IMR-90 (cell line): ENCODE data around the gene LRRFIP1. TPM values are rescaled to one million over a fixed set of nuclear protein-coding genes. Genes with fewer than 3 reads are reported as not detected.

Source experiments
- ATAC-seq: fragments of 200-7000 bp; cut with Tn5 transposase; 2 replicates; pipeline ENCODE4 v1.9.1; 2020; ENCODE audit warnings: low read depth, mild to moderate bottlenecking, moderate library complexity
- BruUV-seq: library from RNA; stranded (reverse); fragments of 400-500 nt; replicated peaks from 2 replicates; lab custom pipeline; 2021; lab: Mats Ljungman, UMichigan
- CTCF ChIA-PET: fragments of 300-600 bp; formaldehyde crosslinking; extraction: SDS; loops from one replicate; lab custom pipeline; 2021; ENCODE audit warnings: antibody characterized with exemption; lab: Yijun Ruan, JAX
- POLR2A ChIA-PET: fragments of 300-600 bp; sonication (Branson Sonifier 250); formaldehyde crosslinking; loops from one replicate; lab custom pipeline; 2022; ENCODE audit warnings: antibody characterized with exemption; ENCODE audit not compliant: unreplicated experiment; lab: Charles Lee
- DNase-seq: peaks from one replicate; pipeline ENCODE4 v3.0.0; 2013
- H2AFZ ChIP-seq: replicated peaks from 2 replicates; pipeline ENCODE3; 2013; ENCODE audit warnings: low read length, mild to moderate bottlenecking; ENCODE audit not compliant: poor library complexity
- H2AK5ac ChIP-seq: 2 replicates; pipeline ENCODE4 v1.6.1; 2013; ENCODE audit warnings: low read depth, low read length, inconsistent platforms
- H2AK9ac ChIP-seq: replicated peaks from 2 replicates; pipeline ENCODE3; 2013; ENCODE audit warnings: mild to moderate bottlenecking, low read depth, low read length, moderate library complexity; ENCODE audit not compliant: poor library complexity
- H2BK120ac ChIP-seq: 2 replicates; pipeline ENCODE4 v1.6.1; 2013; ENCODE audit warnings: low read depth, low read length, inconsistent platforms
- H2BK15ac ChIP-seq: 3 replicates; pipeline ENCODE4 v1.6.1; 2013; ENCODE audit warnings: low read depth, low read length, inconsistent platforms
- H2BK20ac ChIP-seq: 2 replicates; pipeline ENCODE4 v1.6.1; 2013; ENCODE audit warnings: low read depth, mild to moderate bottlenecking, inconsistent platforms, low read length, moderate library complexity
- H2BK5ac ChIP-seq: 2 replicates; pipeline ENCODE4 v1.6.1; 2013; ENCODE audit warnings: mild to moderate bottlenecking, low read depth, low read length, inconsistent platforms; ENCODE audit not compliant: poor library complexity, severe bottlenecking
- H3K14ac ChIP-seq: replicated peaks from 2 replicates; pipeline ENCODE4 v1.6.1; 2013; ENCODE audit warnings: low read depth, low read length, inconsistent platforms
- H3K18ac ChIP-seq: 2 replicates; pipeline ENCODE4 v1.6.1; 2013; ENCODE audit warnings: low read depth, low read length, control low read depth
- H3K23ac ChIP-seq: 2 replicates; pipeline ENCODE4 v1.6.1; 2013; ENCODE audit warnings: low read depth, low read length, inconsistent platforms
- H3K27ac ChIP-seq: 2 replicates; pipeline ENCODE4 v1.5.1; 2013; ENCODE audit warnings: mild to moderate bottlenecking, control low read depth, low read length; ENCODE audit not compliant: insufficient read depth
- H3K27me3 ChIP-seq: 2 replicates; pipeline ENCODE4 v1.6.1; 2013; ENCODE audit warnings: low read length; ENCODE audit not compliant: control insufficient read depth, insufficient read depth
- H3K36me3 ChIP-seq: 2 replicates; pipeline ENCODE4 v1.6.1; 2013; ENCODE audit warnings: low read length, mixed read lengths; ENCODE audit not compliant: control insufficient read depth, insufficient read depth
- H3K4ac ChIP-seq: 2 replicates; pipeline ENCODE4 v1.6.1; 2013; ENCODE audit warnings: low read depth, low read length, inconsistent platforms
- H3K4me1 ChIP-seq: 2 replicates; pipeline ENCODE4 v1.6.1; 2013; ENCODE audit warnings: low read length, mixed read lengths; ENCODE audit not compliant: control insufficient read depth, insufficient read depth
- H3K4me2 ChIP-seq: 2 replicates; pipeline ENCODE4 v1.6.1; 2013; ENCODE audit warnings: low read depth, mild to moderate bottlenecking, control low read depth, low read length, moderate library complexity
- H3K4me3 ChIP-seq: 2 replicates; pipeline ENCODE4 v1.5.1; 2013; ENCODE audit warnings: low read depth, mild to moderate bottlenecking, control low read depth, low read length, moderate library complexity; ENCODE audit not compliant: insufficient read depth
- H3K56ac ChIP-seq: 2 replicates; pipeline ENCODE4 v1.6.1; 2013; ENCODE audit warnings: low read length, inconsistent platforms; ENCODE audit not compliant: insufficient read depth; ENCODE audit errors: extremely low read depth
- H3K79me1 ChIP-seq, 2 experiments: 2 replicates each; pipeline ENCODE4 v1.6.1; 2013; ENCODE audit warnings: low read length in 2 of 2, inconsistent platforms in 1 of 2, low read depth in 1 of 2
- H3K9ac ChIP-seq: 2 replicates; pipeline ENCODE4 v1.6.1; 2013; ENCODE audit warnings: low read depth, low read length, control low read depth
- H3K9me1 ChIP-seq: 2 replicates; pipeline ENCODE4 v1.6.1; 2013; ENCODE audit warnings: low read length, inconsistent platforms; ENCODE audit not compliant: insufficient read depth
- H3K9me3 ChIP-seq: 2 replicates; pipeline ENCODE4 v1.6.1; 2013; ENCODE audit warnings: low read length; ENCODE audit not compliant: control insufficient read depth, insufficient read depth
- H4K20me1 ChIP-seq: 2 replicates; pipeline ENCODE4 v1.6.1; 2013; ENCODE audit warnings: low read length, inconsistent platforms; ENCODE audit not compliant: insufficient read depth
- H4K5ac ChIP-seq: 2 replicates; pipeline ENCODE4 v1.6.1; 2013; ENCODE audit warnings: mild to moderate bottlenecking, low read depth, low read length, control low read depth
- H4K8ac ChIP-seq, 2 experiments: 2 replicates each; pipeline ENCODE4 v1.6.1; 2013; ENCODE audit warnings: low read depth in 2 of 2, low read length in 2 of 2, control low read depth in 1 of 2, inconsistent platforms in 1 of 2
- H4K91ac ChIP-seq: 2 replicates; pipeline ENCODE4 v1.6.1; 2013; ENCODE audit warnings: low read depth, low read length, inconsistent platforms; ENCODE audit not compliant: insufficient read depth
- BHLHE40 ChIP-seq: fragments of 150-350 bp; IDR thresholded peaks from 2 replicates; pipeline ENCODE4 v1.6.1; 2016; ENCODE audit warnings: mild to moderate bottlenecking, low read depth, low read length
- CHD1 ChIP-seq: IDR thresholded peaks from 2 replicates; pipeline ENCODE4 v1.6.1; 2012; ENCODE audit warnings: low read depth, low read length, improper control_type of control experiment
- MAFK ChIP-seq: IDR thresholded peaks from 2 replicates; pipeline ENCODE4 v1.6.1; 2012; ENCODE audit warnings: low read depth, low read length, improper control_type of control experiment
- NFE2L2 ChIP-seq: fragments of 150-350 bp; IDR thresholded peaks from 2 replicates; pipeline ENCODE4 v1.6.1; 2016; ENCODE audit warnings: low read depth, mild to moderate bottlenecking, low read length
- RFX5 ChIP-seq: IDR thresholded peaks from 2 replicates; pipeline ENCODE4 v1.8.0; 2012; ENCODE audit warnings: low read depth, mild to moderate bottlenecking, low read length, moderate library complexity
- SMC3 ChIP-seq: fragments of 150-350 bp; IDR thresholded peaks from 2 replicates; pipeline ENCODE4 v1.6.1; 2016; ENCODE audit warnings: low read depth, mild to moderate bottlenecking, antibody characterized with exemption, low read length, moderate library complexity
- USF2 ChIP-seq: fragments of 150-350 bp; IDR thresholded peaks from 2 replicates; pipeline ENCODE4 v1.6.1; 2017; ENCODE audit warnings: mild to moderate bottlenecking, antibody characterized with exemption, low read length, low read depth
- WGBS, 2 experiments: methylation state at CpG; one replicate each; pipeline versions ENCODE4 v1.1.5 to v1.1.7; 2013; ENCODE audit warnings: missing lambda C conversion rate in 2 of 2; ENCODE audit not compliant: insufficient read length in 1 of 2; ENCODE audit errors: extremely low coverage in 2 of 2; 5-methylcytosine and 5-hydroxymethylcytosine counted together
- dilution Hi-C: fragments of 300-500 bp; cut with HindIII; formaldehyde crosslinking; loops from one replicate; pipeline ENCODE4 v1.14.3; 2018; ENCODE audit warnings: low sequenced_read_pairs; ENCODE audit not compliant: unreplicated experiment
- in situ Hi-C: fragments of 300-500 bp; cut with MboI; formaldehyde crosslinking; loops from 3 replicates; pipeline ENCODE4 v1.14.3; 2019; ENCODE audit warnings: low sequenced_read_pairs, inconsistent platforms, mixed read lengths
- intact Hi-C: fragments of 100-400 bp; cut with micrococcal nuclease; formaldehyde crosslinking; loops from 2 replicates; pipeline ENCODE4 v1.10.0; 2022
- polyA plus RNA-seq, 3 experiments: library from polyadenylated mRNA; depleted of rRNA; stranded (reverse); fragments of >200 nt; gene quantifications; 2 replicates each; pipeline ENCODE4 v1.2.3, GENCODE V29; 2012; ENCODE audit warnings: low replicate concordance in 1 of 3
- total RNA-seq: library from RNA; depleted of rRNA; stranded (reverse); fragments of >200 nt; gene quantifications from 2 replicates; pipeline ENCODE4 v1.2.3, GENCODE V29; 2012

LRRFIP1 gene
- total and polyA plus RNA-seq, 2 of the 4 experiments (the other 2 are of a cell fraction) = 52.2 to 54.4 TPM

- H3K4me2 ChIP-seq = no peak overlapping the region
- CTCF ChIA-PET = no interaction called here
- no peak overlapping the region for H4K5ac ChIP-seq
- ATAC-seq = no peak
- H3K79me1 ChIP-seq = peaks cover 25 to 65% of the 10 kb centered on the region in 2 experiments
- peaks cover 6% of the 10 kb centered on the region for H4K20me1 ChIP-seq
- no peak overlapping the region for H3K18ac ChIP-seq
- H2BK5ac ChIP-seq = no peak overlapping the region
- in situ Hi-C loops = no loop called here
- BruUV-seq = no TSS peak
- peak overlapping the region; percentile 34 for H2AK9ac ChIP-seq
- no peaks in the 10 kb centered on the region for H3K27me3 ChIP-seq
- no peak overlapping the region for H2BK15ac ChIP-seq
- no peak overlapping the region for H3K56ac ChIP-seq
- no peak for DNase-seq
- TF ChIP-seq RFX5 (no peak), NFE2L2 (no peak), CHD1 (no peak), BHLHE40 (no peak), USF2 (no peak), MAFK (no peak), SMC3 (no peak)
- peak overlapping the region; percentile 33; the same call in 1 of the 2 replicates for H3K23ac ChIP-seq
- peaks cover 12% of the 10 kb centered on the region for H3K4me1 ChIP-seq
- no peaks in the 10 kb centered on the region for H3K9me3 ChIP-seq
- H3K9ac ChIP-seq = no peak overlapping the region
- H2AFZ ChIP-seq = peak overlapping the region; percentile 54
- no peak overlapping the region for H4K91ac ChIP-seq
- H2BK120ac ChIP-seq = 0 out of 2 replicates have a peak overlapping the region, but pooled peaks have one; percentile 43
- intact Hi-C loops = no loop called here
- dilution Hi-C loops = no loop called here
- POLR2A ChIA-PET = no interaction called here
- H4K8ac ChIP-seq = peak overlapping the region in 1 of 2 experiments; percentile 47; a peak in 1 of 4 replicates
- H3K36me3 ChIP-seq = no peaks in the 10 kb centered on the region
- H3K9me1 ChIP-seq = peaks cover 18% of the 10 kb centered on the region
- no peak overlapping the region; the same call in 1 of the 2 replicates for H2BK20ac ChIP-seq
- H2AK5ac ChIP-seq = peak overlapping the region; percentile 64
- H3K14ac ChIP-seq = peak overlapping the region; percentile 59; the same call in 1 of the 2 replicates
- H3K27ac ChIP-seq = no peak overlapping the region
- no peak overlapping the region for H3K4me3 ChIP-seq
- H3K4ac ChIP-seq = peak overlapping the region; percentile 56
- WGBS, 2 experiments = 71% methylated on average over 7 of the region's 12 CpGs; no CpG with 5 or more reads in 1 of the 2 experiments
Observed at GRCh38 chr2:237663517-237664110, 36.2 kb downstream of the LRRFIP1 start.
